HL-60 (cell line): Measurements from ENCODE around the gene DENND2D.

Source experiments
- DNase-seq, 2 experiments: peaks; one replicate each; pipeline ENCODE4 v3.0.0-alpha.2; 2010 to 2020; ENCODE audit warnings: low read depth in 1 of 2, low spot score in 1 of 2
- H3K27ac ChIP-seq: fragments of 250-450 bp; sonication (Bioruptor Pico); replicated peaks from 2 replicates; pipeline ENCODE4 v1.5.1; 2020; ENCODE audit warnings: mild to moderate bottlenecking, moderate library complexity
- H3K27me3 ChIP-seq: fragments of 250-450 bp; sonication (Bioruptor Pico); 2 replicates; pipeline ENCODE4 v1.5.1; 2021; ENCODE audit warnings: mild to moderate bottlenecking, moderate library complexity; ENCODE audit not compliant: insufficient read depth, poor library complexity, severe bottlenecking
- H3K4me3 ChIP-seq: replicated peaks from 2 replicates; pipeline ENCODE4 v1.5.1; 2011; ENCODE audit warnings: mild to moderate bottlenecking, control low read depth, low read length; ENCODE audit not compliant: insufficient read depth
- GABPA ChIP-seq: IDR thresholded peaks from 2 replicates; pipeline ENCODE4 v1.6.1; 2012; ENCODE audit warnings: low read depth
- POLR2AphosphoS5 ChIP-seq: IDR thresholded peaks from 2 replicates; pipeline ENCODE4 v1.6.1; 2012; ENCODE audit warnings: low read depth
- SPI1 ChIP-seq: IDR thresholded peaks from 2 replicates; pipeline ENCODE4 v1.6.1; 2012; ENCODE audit warnings: low read depth, mild to moderate bottlenecking, borderline replicate concordance
- TF ChIP-seq, protein P1 (sequence below): IDR thresholded peaks from one replicate; pipeline ENCODE4 v1.5.1; 2011; ENCODE audit warnings: low read length, control low read depth, inconsistent platforms; ENCODE audit not compliant: insufficient read depth
- TF ChIP-seq, protein P2 (sequence below): IDR thresholded peaks from 2 replicates; pipeline ENCODE4 v1.6.1; 2012; ENCODE audit warnings: low read depth; ENCODE audit not compliant: insufficient replicate concordance

DENND2D gene

DNA sequence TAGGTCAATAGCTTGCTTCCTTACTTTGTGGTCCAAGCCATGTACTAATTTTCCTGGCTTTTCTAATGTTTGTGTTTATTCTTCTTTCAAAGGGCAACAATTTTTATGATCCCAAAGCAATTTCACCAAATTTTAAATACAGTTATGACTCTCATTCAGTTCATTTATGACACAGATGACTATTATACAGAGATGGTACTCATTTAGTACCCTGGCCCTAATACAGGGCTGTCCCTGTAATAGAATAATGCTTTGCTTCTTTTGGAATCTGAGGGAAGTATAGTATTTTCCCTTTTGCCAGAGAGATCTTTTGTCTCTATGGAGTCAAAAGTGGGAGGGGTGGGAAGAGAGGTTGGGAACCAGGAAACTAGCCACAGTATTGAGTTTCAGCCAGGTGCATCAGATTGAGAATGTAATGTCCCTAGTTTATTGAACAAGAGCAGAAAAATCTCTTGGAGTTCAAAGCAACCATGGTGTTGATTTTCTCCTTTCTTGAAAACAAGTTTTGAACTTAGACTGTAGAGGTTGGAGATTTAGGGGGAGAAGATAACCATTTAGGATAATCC, 20.4 kb downstream of the DENND2D start:
- Histone ChIP-seq H3K27ac (no peak overlapping the region), H3K4me3 (no peak overlapping the region), H3K27me3 (no peaks in the 10 kb centered on the region)
- TF ChIP-seq GABPA = no peak
- TF ChIP-seq, protein P1, sequence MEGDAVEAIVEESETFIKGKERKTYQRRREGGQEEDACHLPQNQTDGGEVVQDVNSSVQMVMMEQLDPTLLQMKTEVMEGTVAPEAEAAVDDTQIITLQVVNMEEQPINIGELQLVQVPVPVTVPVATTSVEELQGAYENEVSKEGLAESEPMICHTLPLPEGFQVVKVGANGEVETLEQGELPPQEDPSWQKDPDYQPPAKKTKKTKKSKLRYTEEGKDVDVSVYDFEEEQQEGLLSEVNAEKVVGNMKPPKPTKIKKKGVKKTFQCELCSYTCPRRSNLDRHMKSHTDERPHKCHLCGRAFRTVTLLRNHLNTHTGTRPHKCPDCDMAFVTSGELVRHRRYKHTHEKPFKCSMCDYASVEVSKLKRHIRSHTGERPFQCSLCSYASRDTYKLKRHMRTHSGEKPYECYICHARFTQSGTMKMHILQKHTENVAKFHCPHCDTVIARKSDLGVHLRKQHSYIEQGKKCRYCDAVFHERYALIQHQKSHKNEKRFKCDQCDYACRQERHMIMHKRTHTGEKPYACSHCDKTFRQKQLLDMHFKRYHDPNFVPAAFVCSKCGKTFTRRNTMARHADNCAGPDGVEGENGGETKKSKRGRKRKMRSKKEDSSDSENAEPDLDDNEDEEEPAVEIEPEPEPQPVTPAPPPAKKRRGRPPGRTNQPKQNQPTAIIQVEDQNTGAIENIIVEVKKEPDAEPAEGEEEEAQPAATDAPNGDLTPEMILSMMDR = no peak
- TF ChIP-seq, protein P2, sequence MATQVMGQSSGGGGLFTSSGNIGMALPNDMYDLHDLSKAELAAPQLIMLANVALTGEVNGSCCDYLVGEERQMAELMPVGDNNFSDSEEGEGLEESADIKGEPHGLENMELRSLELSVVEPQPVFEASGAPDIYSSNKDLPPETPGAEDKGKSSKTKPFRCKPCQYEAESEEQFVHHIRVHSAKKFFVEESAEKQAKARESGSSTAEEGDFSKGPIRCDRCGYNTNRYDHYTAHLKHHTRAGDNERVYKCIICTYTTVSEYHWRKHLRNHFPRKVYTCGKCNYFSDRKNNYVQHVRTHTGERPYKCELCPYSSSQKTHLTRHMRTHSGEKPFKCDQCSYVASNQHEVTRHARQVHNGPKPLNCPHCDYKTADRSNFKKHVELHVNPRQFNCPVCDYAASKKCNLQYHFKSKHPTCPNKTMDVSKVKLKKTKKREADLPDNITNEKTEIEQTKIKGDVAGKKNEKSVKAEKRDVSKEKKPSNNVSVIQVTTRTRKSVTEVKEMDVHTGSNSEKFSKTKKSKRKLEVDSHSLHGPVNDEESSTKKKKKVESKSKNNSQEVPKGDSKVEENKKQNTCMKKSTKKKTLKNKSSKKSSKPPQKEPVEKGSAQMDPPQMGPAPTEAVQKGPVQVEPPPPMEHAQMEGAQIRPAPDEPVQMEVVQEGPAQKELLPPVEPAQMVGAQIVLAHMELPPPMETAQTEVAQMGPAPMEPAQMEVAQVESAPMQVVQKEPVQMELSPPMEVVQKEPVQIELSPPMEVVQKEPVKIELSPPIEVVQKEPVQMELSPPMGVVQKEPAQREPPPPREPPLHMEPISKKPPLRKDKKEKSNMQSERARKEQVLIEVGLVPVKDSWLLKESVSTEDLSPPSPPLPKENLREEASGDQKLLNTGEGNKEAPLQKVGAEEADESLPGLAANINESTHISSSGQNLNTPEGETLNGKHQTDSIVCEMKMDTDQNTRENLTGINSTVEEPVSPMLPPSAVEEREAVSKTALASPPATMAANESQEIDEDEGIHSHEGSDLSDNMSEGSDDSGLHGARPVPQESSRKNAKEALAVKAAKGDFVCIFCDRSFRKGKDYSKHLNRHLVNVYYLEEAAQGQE = no peak
- no peak for TF ChIP-seq SPI1
- TF ChIP-seq POLR2AphosphoS5 = no peak
- no peak for DNase-seq

DNA sequence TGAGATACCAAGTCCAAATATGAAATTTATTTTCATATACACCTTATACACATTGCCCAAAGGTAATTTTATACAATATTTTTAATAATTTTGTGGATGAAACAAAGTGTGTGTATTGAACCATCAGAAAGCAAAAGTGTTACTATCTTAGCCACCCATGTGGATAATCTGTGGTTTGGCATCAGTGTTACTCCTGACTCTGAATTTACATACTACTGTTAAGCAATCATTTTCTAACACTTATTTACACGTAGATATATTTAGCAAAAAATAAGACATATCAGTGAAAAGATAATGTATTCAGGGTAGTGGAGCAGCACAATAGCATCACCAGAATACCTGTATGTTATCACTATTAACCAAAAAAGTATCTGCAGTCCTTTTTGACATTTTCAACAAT, 23.8 kb downstream of the DENND2D start:
- H3K27me3 ChIP-seq = no peaks in the 10 kb centered on the region
- no peak overlapping the region for H3K27ac ChIP-seq
- no peak for TF ChIP-seq POLR2AphosphoS5
- TF ChIP-seq, protein P1 = no peak
- TF ChIP-seq SPI1 = no peak
- TF ChIP-seq, protein P2 = no peak
- no peak for TF ChIP-seq GABPA
- DNase-seq = no peak
- H3K4me3 ChIP-seq = no peak overlapping the region

DNA sequence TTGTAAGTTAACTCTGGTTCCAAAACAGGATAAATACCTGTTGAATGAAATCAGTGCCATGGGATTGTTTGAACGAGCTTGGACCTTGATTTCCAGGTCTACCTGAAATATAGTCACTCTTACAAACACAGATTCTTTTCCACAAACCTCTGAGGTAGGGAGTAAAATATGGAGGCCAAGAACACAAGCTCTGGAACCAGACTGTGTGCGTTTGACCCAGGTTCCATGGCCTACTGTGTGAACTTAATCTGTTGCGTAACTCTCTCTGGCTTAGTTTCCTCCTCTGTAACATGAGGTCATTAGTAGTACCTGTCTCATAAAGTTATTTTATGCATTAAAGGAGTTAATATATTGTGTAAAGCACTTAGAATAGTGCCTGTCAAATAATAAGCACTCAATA, 25.1 kb downstream of the DENND2D start:
- DNase-seq = no peak
- no peak overlapping the region for H3K4me3 ChIP-seq
- H3K27ac ChIP-seq = no peak overlapping the region
- no peak for TF ChIP-seq POLR2AphosphoS5
- no peak for TF ChIP-seq GABPA
- TF ChIP-seq, protein P2 = no peak
- TF ChIP-seq, protein P1 = no peak
- no peaks in the 10 kb centered on the region for H3K27me3 ChIP-seq
